Activated T-cell treated with anti-CD3 and anti-CD28 coated beads for 24 hours (primary cell): ENCODE data around the gene DNAJC18.
"Not testable (repeated sequence)": the region's sequence is repeated elsewhere in the genome, so short reads cannot be mapped to it uniquely, and the experiment has no call there.

Experiments used
- DNase-seq: peaks from one replicate; pipeline ENCODE4 v3.0.0-alpha.2; 2020; ENCODE audit warnings: low read depth

The DNAJC18 gene

DNA sequence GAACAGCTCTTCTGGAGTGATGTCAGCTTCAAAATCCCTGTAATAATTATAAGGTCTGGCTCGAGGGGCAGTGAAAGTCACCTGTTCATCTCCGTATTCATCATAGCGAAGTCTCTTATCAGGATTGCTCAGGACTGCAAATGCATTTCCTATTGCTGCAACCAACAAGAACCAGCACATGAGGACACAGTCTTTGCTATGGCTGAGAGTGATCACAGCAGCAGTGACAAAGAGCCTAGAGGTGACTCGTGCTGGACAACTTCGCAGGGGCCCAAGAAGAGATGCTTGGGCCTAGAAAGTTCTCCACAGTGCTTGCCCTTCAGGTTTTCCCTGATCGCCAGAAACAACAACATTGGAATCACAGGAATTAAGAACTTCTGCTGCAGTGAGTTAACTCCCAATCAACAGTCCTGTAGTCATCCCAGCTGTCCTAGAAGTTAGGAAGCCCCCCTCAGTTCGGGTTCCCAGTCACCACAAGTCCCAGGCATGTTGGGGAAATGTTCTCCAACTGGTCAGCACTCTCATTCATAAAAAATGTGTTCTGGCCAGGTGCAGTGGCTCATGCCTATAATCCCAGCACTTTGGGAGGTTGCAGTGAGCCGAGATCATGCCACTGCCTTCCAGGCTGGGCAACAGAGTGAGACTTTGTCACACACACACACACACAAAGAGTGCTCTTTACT lies 13.0 kb downstream of the DNAJC18 start:
- no peak for DNase-seq

DNA sequence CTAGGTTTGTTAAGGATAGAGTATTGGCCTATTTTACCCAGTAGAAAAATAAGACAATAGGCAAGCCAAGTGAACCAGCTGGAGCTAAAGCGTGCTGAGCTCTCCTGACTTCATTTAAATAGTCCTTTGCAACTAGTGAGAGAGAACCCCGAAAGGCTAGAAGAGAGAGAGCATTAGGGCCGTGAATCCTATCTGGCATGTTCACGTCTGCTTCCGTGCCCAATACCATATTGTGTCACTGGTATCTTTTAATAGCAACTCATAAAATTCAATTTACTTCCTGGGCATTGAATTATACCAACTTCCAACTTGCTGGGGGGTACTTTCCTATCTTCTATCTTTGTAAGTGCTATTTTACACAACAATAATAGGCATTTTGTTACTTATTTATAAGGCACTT lies 13.8 kb downstream of the DNAJC18 start:
- no peak for DNase-seq

DNA sequence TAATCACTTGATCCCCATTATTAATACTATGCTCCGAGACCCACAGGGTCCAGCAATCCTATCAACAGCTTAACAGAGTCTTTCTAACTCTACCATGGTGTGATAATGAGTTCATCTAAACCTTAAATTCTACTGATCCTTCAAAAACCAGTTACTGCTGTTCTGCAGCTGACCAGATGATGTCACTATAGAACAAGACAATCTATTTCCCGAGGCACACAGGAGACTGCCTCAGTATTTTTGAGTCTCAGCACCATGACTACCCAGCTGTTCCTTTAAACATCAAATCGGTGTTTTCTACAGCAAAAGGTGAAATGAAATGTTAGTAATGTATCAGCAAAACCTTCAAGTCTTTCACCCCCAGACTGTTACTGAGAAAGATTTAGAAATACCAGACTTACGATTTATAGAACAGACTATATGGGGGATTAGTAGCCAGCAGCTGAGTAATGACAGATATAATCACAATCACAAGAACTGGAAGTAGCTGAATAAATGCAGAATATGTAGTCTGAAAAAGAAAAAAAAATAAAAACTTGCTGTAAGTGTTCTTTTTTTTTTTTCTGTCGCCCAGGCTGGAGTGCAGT lies 16.9 kb downstream of the DNAJC18 start:
- peak; percentile 54 for DNase-seq

DNA sequence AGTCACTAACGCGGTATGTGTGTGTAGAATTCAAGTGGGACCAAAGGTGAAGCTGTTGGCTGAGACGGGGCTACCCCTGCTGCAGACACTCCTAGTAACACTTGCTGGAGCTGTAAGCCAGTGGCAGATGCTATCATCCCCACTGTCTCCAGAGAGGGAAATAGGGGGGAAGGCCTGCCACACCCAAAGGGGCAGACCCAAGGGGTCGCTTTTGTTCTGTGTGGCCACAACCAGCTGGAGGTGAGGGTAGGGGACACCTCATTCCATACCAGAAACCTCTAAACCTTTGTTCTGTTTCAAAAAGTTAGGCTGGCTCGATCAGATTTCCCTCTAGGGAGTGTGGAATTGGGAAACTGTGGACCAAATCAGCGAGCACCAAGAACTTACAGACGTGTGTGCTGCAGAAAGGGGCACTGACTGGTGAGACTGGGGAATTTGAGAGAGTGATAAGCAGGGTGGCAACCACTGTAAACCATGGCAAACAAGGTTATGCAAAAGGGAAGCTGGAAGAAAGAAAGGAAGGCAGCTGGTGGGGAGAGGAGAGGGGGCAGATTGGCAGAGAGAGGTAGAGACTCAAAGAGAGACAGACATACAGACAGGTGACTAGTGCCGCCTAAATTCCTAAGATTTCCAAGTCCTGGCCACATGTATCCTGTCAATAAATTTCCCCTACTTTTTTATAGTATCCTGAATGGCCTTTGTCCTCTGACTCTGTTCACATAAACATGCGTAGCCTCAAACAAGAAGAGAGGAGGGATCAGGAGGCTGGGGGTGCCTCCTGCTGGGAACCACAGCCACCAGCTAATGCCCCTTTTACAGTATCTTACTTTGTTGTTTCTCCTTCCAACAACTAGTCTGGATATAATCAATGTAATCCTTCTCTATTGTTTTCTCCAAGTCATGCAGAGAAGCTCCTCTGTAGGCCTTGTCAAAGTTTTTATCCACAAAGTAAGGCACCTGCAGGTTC lies 19.8 kb downstream of the DNAJC18 start:
- DNase-seq, result no peak

DNA sequence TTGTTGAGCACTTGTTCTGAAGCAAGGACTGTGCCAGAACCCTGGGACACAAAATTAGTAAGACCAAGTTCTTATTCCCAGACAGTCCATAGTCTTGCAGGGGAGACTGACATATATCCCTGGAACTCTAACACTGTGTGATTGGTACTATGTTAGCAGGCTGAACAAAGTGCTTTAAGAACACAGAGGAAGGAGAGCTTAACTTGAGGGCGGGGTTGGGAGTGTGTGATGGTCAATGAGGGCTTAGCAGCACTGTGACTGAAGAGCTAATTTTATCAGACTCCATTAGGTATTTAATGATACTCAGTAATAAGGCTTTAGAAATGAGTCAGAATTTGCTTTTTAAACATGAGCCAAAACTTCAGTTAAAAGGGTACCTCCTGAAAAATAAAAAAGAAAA lies 20.5 kb downstream of the DNAJC18 start:
- DNase-seq, result no peak

DNA sequence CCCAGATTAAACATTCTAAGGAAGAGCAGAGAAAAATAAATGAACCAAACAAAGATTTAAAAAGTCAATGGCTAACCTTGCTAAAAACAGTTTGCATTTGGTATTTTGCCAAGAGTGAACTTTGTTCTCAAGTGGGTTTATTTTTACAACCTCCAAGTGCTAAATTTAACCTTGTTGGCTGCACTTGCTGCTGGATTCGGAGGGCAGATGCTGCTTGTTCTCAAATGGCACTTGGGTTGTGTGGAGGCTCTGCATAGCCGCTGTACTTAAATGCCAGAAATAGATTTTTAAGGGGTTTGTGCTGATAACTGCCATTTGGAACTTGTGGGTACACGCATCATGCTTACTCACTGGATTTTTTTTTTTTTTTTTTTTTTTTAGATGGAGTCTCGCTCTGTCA lies 22.1 kb downstream of the DNAJC18 start:
- no peak for DNase-seq

DNA sequence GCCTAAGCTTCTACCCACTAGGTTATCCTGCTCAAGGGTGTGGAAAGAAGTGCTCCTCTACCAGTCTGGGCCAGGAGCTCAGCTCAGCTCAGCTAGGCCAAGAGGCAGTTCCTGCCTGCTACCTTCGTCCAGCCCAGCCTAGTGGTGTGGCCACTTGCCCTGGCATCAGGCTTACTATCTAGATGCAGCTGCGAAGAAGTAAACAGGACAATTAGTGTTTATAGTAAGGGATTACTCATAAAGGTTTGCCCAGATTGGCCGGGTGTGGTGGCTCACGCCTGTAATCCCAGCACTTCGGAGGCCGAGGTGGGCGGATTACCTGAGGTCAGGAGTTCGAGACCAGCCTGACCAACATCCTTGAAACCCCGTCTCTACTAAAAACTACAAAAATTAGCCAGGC lies 22.7 kb downstream of the DNAJC18 start:
- DNase-seq, result no peak

DNA sequence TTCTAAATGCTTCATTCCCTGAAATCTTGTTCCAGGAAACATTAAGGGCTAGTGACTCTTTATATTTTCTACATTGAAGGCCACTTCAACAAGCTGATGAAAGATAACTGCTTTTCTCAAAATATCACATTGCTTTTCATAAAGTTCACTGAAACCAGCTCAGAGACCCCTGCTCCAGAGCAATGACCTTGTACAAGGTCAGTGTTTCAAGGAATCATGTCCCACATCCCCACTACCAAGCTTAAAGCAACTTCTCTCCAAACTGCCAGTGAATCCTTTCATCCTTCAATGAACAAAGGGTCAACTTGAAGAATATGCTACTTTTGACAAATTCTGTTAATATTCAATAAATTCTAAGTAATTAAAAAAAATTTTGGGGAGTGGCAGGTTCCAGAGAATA lies 23.5 kb downstream of the DNAJC18 start:
- DNase-seq, result no peak

DNA sequence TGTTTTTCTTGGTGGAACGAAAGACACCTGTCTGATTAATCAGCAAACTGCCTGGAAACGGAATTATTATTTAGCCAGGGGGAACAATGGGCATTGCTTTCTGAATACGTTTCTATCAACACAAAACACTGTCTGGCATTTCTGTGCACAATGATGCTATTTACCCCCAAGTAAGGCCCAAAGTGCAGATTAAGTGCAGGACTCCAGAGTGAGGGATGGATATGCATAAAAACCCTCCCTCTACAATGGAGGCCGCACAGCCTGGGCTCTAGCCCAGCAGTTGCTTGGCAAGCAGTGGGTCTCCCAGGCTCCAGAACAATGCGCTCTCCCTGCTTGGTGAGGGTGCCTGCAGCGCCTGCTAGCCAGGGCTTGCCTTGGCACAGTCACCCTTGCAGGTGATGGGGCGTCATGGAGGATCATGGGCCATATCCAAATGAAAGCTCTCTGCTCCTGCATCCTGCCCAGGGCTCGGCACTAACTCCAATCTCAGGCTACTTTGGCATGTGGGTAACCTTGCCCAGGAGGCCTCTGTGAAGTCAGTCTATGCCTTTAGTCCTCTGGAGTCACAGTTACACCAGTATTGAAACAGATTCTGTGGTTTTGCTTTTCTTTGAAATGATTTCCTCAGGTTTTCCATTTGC lies 24.0 kb downstream of the DNAJC18 start:
- DNase-seq, result no peak

DNA sequence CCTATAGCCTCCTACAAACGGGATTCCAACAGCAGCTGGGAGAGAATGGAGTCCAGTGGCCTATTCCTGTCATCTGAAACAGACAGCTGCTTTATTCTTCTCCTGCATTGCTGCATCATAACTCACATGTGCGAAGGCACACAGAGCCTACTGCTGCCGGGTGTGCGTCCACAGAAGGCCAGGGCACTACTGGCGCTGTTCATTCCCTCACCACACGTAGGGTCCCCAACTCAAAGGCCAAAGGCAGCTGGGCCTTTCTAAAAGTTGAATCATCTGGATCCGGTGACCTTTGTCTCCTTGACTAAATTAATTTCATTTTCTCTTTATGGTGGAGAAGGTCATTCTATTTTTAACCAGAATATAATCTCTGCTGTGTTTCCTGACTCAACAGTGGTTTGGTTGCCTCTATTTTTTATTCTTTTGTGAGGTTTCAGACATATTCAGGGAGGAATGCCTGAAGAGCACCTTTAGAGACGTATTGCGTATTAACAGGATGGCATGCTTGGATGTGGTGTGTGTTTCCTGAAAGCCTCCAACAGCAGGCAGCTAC lies 24.7 kb downstream of the DNAJC18 start:
- no peak for DNase-seq

DNA sequence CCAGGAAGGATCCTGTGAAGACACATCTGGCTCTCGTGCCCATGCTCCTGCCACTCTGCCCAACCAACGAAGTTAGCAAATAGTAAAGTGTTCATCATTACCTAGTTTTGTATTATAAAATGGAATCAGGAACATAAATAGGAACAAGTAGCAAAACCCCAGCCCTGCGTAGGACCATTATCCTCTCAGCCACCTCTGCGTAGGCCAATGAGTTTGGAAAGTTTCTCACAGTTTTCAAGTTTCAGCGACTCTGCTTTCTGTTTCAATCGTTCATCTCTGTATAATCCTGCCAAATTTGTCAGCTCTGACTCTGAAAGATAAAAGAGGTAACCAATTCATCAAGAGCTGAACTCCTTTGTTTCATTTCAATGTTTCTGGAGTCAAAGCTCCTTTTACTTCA lies 25.4 kb downstream of the DNAJC18 start:
- no peak for DNase-seq

DNA sequence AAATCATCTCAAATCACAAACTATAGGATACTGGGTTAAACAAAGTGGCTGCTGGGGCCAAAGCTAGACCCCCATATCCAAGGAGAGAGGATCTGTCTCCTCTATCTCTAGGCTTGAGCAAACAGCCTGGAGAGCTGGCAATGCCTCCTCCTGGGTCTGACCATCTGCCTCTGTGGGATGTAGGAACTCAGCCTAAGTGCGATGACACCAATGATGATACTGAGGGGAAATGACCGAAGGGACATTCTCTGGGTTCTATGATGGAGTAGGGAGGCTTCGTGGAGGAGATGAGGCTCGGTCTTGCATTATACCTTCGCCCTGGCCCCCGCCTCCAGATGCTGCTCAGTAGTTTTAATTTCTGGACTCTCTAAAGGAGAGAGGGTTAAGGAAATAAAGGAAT lies 26.2 kb downstream of the DNAJC18 start:
- DNase-seq, result no peak

DNA sequence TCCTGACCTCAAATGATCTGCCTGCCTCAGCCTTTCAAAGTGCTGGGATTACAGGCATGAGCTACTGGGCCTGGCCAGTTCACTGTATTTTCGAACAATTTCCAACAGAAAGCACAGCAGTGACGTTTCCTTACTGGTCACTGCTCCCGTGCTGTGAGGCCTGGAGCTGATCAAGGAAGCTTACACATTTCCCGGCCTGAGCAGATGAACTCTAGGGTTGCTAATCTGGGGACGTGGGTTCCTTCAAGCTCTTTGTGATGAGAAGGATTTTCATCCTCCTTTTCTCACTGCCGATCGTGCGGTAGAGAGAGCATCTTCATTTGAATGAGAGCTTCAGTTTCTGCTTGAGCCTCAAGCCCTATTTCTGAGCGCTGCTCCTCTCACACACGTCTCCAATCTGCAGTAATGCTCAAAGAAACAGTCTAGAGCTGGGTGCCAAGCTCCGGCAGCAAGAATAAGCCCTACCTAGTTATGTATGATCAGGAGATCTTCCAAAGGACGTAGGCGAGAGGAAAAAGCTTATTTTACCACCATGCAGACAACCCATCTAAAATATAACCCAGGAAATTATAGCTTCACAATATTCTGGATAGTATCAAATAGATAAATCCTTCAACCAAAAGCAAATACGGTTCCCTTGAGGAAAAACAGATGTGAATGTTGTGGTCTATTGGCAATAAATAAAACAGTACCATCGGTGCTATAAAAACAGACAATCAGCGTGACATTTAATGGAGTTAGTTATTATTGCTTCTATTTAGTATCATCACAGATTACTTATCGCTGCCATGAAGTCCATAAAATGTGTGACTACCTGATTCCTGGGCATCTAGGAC lies 28.1 kb downstream of the DNAJC18 start:
- no peak for DNase-seq

DNA sequence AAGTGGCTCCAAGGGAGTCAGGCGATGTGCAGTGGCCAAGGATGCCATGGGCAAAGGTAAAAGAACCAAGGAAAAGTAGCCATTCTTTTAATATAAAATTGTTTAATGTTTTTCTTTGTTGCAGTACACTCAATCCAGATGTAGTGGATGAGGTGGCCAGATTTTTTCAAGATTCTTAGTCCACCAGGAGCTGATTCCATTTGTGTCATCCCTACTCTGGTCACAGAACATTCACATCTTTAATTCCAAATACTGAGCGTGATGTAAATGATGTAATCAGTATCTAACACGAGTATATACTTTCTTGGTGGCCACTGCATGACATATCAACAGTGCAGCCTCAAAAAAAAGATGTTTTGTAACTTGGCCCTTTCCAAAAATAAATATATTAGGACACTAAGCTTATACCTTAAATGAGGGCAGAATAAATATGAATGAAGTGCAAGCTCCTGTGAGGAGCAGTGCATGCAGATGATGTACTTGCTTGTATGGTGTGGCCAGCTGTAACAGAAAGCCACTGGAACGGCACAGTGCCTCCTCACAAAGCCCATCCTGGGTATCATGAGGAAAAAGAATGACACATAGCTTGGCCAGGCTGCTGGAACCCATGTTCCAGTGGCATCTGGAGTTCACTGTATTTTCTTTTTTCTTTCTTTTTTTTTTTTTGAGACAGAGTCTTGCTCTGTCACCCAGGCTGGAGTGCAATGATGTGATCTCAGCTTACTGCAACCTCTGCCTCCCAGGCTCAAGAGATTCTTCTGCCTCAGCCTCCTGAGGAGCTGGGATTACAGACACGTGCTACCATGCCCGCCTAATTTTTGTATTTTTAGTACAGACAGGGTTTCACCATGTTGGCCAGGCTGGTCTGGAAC lies 29.0 kb downstream of the DNAJC18 start:
- DNase-seq, result no peak

DNA sequence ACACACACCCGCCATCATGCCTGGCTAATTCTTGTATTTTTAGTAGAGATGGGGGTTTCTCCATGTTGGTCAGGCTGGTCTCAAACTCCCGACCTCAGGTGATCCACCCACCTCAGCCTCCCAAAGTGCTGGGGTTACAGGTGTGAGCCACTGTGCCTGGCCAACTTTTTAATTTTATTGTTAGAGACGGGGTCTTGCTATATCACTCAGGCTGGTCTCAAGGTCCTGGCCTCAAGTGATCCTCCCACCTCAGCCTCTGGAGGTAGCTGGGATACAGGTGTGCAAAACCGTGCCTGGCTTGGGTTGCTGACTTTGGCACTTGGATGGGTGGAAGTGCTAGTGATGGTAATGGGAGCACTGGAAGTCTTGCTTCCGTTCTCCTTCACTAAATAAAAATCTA lies 30.2 kb downstream of the DNAJC18 start:
- DNase-seq, result not testable (repeated sequence)

DNA sequence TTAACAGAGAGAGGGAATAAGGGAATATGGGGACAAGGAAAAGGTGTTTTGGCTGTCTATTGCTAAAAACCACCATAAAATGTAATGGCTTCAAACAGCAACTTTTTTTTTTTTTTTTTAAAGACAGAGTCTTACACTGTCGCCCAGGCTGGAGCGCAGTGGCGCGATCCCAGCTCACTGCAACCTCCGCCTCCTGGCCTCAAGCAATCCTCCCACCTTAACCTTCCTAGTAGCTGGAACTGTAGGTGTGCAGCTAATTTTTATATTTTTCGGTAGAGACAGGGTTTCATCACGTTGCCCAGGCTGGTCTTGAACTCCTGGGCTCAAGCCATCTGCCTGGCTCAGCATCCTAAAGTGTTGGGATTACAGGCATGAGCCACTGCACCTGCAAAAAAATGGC lies 31.1 kb downstream of the DNAJC18 start:
- no peak for DNase-seq

DNA sequence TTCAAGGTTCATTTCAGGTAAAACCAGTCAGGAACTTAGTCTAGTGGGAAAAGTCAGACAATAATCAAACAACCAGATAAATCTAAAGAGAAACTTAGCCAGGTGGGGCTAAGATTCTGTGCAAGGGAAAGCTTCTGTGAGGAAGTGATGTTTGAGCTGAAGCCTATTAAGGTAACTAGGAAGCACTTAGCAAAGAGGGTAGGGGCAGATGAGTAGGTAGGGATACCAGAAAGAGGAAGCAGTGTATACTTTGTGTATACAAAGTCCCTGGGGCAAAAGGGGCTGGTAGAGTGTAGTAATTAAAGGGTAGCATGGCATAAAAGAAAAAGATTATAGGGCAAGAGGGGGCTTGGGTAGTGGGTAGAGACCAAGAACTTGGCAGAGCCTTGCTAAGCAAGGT lies 31.8 kb downstream of the DNAJC18 start:
- DNase-seq, result no peak

DNA sequence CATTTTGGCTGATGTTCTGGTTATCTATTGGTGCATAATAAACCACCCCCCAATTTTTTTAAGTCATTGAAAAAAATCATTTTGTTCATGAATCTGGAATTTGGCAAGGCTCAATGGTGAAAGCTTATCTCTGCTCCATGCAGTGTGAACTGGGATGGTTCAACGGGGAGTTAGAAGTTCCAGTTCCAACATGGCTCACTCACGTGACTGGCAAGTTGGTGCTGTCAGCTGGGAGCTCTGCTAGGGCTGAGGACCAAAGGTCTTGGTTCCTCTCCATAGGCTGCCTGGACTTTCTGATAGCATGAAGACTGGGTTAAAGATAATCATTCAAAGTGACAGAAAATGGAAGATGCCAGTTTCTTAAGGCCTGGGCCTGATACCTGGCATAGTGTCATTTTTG lies 32.4 kb downstream of the DNAJC18 start:
- no peak for DNase-seq

DNA sequence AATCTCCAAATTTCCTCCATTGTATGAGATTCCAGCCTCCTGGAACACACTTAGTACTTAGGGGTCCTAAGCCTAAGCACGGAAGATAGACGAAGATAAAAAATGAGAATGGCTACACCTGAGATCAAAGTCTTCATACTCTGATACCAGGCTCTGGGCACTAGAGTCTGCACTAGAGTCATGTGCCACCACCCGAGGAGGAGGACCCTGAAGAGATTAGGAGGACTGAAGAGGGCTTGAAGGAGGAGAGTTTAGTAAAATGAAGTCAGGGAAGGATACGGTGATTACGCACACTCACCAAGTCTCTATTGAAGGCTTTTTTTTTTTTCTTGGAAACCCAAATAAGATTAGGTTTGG lies 34.9 kb downstream of the DNAJC18 start:
- DNase-seq, result no peak

DNA sequence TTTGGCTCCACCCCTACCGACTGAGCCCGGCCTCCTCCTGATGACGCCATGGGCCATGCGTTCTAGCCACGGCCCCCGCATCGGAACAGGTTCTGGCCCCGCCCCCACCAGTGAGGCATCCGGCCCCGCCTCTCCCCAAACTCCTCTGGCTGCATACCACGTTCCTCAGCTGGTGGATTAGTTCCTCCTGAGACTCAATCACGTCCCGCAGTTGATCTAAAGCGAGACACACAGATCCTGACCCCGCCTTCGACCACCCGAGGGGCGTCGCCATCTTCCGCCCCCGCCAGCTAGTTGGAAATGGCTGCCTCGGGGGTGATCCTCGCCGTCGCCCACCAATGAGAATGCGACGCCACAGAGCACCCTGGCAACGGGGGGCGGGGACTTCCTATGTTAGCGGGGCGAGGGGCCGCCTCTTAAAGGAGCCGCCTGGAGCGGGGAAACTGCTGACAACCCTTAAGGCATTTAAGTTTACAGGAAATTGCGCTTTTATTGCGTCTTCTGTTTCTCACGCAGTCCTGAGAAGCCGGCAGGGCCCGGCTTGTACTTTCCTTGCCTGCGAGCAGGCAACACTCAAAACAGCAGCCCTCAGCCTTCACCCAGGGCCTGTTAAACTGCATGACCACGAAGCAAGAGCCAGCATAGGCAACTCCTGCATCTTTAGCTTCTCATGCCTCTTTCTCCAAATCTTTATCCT lies 35.4 kb downstream of the DNAJC18 start, which contains the start of gene SPATA24:
Gene SPATA24, minus strand, starts transcription at position 303 of the 697 bp plus-strand sequence. Its CDS starts 29 bp downstream, at position 274.
- DNase-seq, result peak; percentile 98
